NCI-H345 treated with DMSO at 0.1 percent for 48 hours (cell line): Measurements from ENCODE around the gene SEPTIN12.

Experiments used
- DNase-seq: peaks from one replicate; lab custom pipeline; 2025; ENCODE audit not compliant: unreplicated experiment; lab: John Stamatoyannopoulos, UW

Gene SEPTIN12

DNA sequence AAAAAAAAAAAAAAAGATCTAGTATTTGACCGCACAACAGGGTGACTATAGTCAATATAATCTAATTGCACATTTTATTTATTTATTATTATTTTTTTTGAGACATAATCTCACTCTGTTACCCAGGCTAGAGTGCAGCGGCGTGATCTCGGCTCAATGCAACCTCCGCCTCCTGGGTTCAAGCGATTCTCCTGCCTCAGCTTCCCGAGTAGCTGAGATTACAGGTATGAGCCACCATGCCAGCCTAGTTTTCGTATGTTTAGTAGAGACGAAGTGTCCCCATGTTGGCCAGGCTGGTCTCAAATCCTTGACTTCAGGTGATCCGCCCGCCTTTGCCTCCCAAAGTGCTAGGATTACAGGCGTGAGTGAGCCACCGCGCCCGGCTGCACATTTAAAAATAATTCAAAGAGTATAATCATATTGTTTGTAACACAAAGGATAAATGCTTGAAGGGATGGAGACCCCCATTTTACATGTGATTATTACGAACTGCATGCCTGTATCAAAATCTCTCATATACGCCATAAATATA is 54.9 kb downstream of the SEPTIN12 start:
- no peak for DNase-seq

DNA sequence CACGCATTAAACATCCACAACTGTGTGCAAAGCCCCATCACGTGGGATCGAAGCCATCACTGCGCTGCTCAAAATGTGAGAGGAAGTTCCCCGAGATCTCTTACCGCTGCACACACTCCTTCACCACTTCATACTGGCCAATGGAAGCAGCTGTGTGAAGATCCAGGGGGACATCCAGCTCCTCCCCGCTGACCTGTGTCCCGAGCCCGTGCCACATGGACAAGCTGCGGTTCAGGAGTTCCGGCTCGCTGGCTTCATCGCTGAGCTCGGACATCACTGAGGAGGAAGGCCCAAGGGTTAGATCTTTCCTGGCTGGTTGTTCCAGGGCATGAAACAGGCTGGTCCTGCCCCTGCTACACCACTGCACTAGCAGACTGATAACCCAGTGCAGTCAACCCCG is 58.3 kb downstream of the SEPTIN12 start:
- DNase-seq: no peak

DNA sequence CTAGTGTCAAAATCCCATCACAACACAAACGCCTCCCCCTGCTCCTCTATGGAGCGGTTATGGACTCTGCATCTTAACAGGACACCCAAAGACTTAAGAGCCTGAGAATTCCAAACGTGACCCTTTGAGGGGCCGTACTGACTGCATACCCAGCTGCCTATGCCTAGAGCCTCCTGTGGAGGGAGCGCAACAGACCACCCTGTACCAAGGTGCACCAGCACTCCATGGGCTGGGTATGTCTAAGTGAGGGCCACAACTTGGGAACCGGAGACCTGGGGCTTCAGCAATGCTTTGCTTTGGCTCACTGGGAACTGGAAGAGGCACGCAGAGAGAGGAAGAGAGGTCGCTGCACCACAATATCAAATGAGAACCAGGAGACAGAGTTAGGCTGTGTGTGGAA is 59.5 kb downstream of the SEPTIN12 start:
- no peak for DNase-seq
